ENCODE data around the gene KCNB1.

GRCh38 chr20:49346682-49347081 is 135.8 kb downstream of the KCNB1 start:
- TF ChIP-seq CTCF (IDR thresholded peaks at IDR 0.05) = no peak
- TF ChIP-seq POLR2A (IDR thresholded peaks at IDR 0.05) = no peak
- TF ChIP-seq POLR2AphosphoS5 (IDR thresholded peaks at IDR 0.05; ENCODE audit: insufficient read depth in 1 of 2, low read depth in 1 of 2) = no peak
